ENCODE data around the gene GSG1L2.

DNA sequence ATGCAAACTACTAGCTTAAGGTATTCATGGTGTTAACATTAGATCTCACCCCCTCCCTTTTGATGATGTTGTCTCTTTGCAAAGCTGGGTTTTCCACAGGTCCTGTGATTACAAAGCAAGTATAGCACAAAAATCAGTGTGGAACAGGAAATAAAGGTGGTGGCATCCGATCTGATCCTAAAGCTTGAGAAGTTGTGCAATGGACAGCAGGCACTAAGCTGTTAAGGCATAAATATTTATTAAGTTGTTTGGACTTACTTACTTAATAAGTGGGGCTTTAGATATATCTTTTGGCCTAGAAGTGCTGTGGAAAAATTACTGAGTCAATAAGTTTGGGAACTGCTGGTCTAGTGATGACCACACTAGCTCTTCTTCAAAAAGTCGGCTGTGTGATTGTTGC, 8.8 kb upstream of the GSG1L2 start:
- TF ChIP-seq, protein P1, sequence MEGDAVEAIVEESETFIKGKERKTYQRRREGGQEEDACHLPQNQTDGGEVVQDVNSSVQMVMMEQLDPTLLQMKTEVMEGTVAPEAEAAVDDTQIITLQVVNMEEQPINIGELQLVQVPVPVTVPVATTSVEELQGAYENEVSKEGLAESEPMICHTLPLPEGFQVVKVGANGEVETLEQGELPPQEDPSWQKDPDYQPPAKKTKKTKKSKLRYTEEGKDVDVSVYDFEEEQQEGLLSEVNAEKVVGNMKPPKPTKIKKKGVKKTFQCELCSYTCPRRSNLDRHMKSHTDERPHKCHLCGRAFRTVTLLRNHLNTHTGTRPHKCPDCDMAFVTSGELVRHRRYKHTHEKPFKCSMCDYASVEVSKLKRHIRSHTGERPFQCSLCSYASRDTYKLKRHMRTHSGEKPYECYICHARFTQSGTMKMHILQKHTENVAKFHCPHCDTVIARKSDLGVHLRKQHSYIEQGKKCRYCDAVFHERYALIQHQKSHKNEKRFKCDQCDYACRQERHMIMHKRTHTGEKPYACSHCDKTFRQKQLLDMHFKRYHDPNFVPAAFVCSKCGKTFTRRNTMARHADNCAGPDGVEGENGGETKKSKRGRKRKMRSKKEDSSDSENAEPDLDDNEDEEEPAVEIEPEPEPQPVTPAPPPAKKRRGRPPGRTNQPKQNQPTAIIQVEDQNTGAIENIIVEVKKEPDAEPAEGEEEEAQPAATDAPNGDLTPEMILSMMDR (IDR thresholded peaks at IDR 0.05; ENCODE audit: extremely low read depth in 1 of 2, insufficient read depth in 1 of 2, low read depth in 1 of 2, low read length in 2 of 2), result no peak
- TF ChIP-seq GATA2 (IDR thresholded peaks at IDR 0.05; ENCODE audit: insufficient read depth, insufficient read length, low read depth, low read length) (no peak), POLR2A (IDR thresholded peaks at IDR 0.05; ENCODE audit: low read depth, low read length) (no peak), EZH2 (IDR thresholded peaks at IDR 0.05; ENCODE audit: borderline replicate concordance, low read depth, low read length, severe bottlenecking) (no peak)
